GM23248 (cell line): ENCODE measurements around the gene P2RY11. TPM values are rescaled to one million over a fixed set of nuclear protein-coding genes. Genes with fewer than 3 reads are reported as not detected.

Experiments used
- DNase-seq: peaks from one replicate; pipeline ENCODE4 v3.0.0-alpha.2; 2015
- H2AFZ ChIP-seq: fragments of 200-600 bp; sonication (generic); 2 replicates; pipeline ENCODE4 v1.6.1; 2016; ENCODE audit warnings: antibody characterized with exemption
- H3F3A ChIP-seq: fragments of 200-600 bp; sonication (generic); 2 replicates; pipeline ENCODE4 v1.6.1; 2016; ENCODE audit warnings: mild to moderate bottlenecking, antibody characterized with exemption, mixed run types; ENCODE audit not compliant: insufficient read depth
- H3K27ac ChIP-seq: fragments of 200-600 bp; sonication (generic); 2 replicates; pipeline ENCODE4 v1.5.1; 2016; ENCODE audit warnings: mild to moderate bottlenecking
- H3K27me3 ChIP-seq: fragments of 200-600 bp; sonication (generic); replicated peaks from 2 replicates; pipeline ENCODE4 v1.6.1; 2016; ENCODE audit warnings: mild to moderate bottlenecking; ENCODE audit not compliant: insufficient read depth
- H3K36me3 ChIP-seq: fragments of 200-600 bp; sonication (generic); 2 replicates; pipeline ENCODE4 v1.6.1; 2016; ENCODE audit warnings: low read depth, mild to moderate bottlenecking
- H3K4me1 ChIP-seq: fragments of 200-600 bp; sonication (generic); 2 replicates; pipeline ENCODE4 v1.6.1; 2016; ENCODE audit warnings: mild to moderate bottlenecking; ENCODE audit not compliant: insufficient read depth
- H3K4me2 ChIP-seq: fragments of 200-600 bp; sonication (generic); one replicate; pipeline ENCODE4 v1.6.1; 2016; ENCODE audit warnings: mild to moderate bottlenecking; ENCODE audit not compliant: unreplicated experiment
- H3K4me3 ChIP-seq: fragments of 200-600 bp; sonication (generic); 2 replicates; pipeline ENCODE4 v1.5.1; 2016; ENCODE audit warnings: mild to moderate bottlenecking
- H3K79me2 ChIP-seq: fragments of 200-600 bp; sonication (generic); 2 replicates; pipeline ENCODE4 v1.6.1; 2016; ENCODE audit warnings: mild to moderate bottlenecking; ENCODE audit not compliant: insufficient read depth
- H3K9ac ChIP-seq: fragments of 200-600 bp; sonication (generic); 2 replicates; pipeline ENCODE4 v1.6.1; 2016; ENCODE audit warnings: mild to moderate bottlenecking
- H3K9me2 ChIP-seq: fragments of 200-600 bp; sonication (generic); 2 replicates; pipeline ENCODE4 v1.6.1; 2016; ENCODE audit warnings: mixed run types, mild to moderate bottlenecking, moderate library complexity; ENCODE audit not compliant: insufficient read depth
- H3K9me3 ChIP-seq: fragments of 200-600 bp; sonication (generic); one replicate; pipeline ENCODE4 v1.6.1; 2017; ENCODE audit warnings: low read depth
- H4K20me1 ChIP-seq: fragments of 200-600 bp; sonication (generic); 2 replicates; pipeline ENCODE4 v1.6.0; 2016; ENCODE audit not compliant: insufficient read depth
- EZH2 ChIP-seq: fragments of 200-600 bp; sonication (generic); IDR thresholded peaks from 2 replicates; pipeline ENCODE4 v1.6.1; 2018; ENCODE audit warnings: antibody characterized with exemption, mild to moderate bottlenecking; ENCODE audit not compliant: insufficient read depth, poor library complexity, severe bottlenecking
- EZH2phosphoT487 ChIP-seq: fragments of 200-600 bp; sonication (generic); IDR thresholded peaks from 2 replicates; pipeline ENCODE4 v1.6.1; 2018; ENCODE audit warnings: antibody characterized with exemption, moderate library complexity, mild to moderate bottlenecking, low read depth; ENCODE audit not compliant: insufficient read depth
- WGBS, 2 experiments: methylation state at CpG; one replicate each; pipeline ENCODE4 v1.1.6; 2015 to 2017; ENCODE audit warnings: low lambda C conversion rate in 2 of 2, low coverage in 1 of 2; ENCODE audit errors: missing lambda C conversion rate in 2 of 2; 5-methylcytosine and 5-hydroxymethylcytosine counted together
- in situ Hi-C: fragments of 300-500 bp; cut with MboI; formaldehyde crosslinking; loops from 2 replicates; pipeline ENCODE4 v1.15.0; 2020
- polyA plus RNA-seq: library from polyadenylated mRNA; unstranded; fragments of >200 nt; fragmentation: Nextera tagmentation; extraction: Ambion mirVana; gene quantifications from 2 replicates; pipeline ENCODE4 v1.2.1, GENCODE V29; 2016
- total RNA-seq: library from RNA; depleted of rRNA; stranded (reverse); fragments of >200 nt; shearing (Covaris generic); gene quantifications from 2 replicates; pipeline ENCODE4 v1.2.3, GENCODE V29; 2014

P2RY11 gene
- total and polyA plus RNA-seq, 2 experiments from 2014 or later = 2.8 to 6.3 TPM

DNA sequence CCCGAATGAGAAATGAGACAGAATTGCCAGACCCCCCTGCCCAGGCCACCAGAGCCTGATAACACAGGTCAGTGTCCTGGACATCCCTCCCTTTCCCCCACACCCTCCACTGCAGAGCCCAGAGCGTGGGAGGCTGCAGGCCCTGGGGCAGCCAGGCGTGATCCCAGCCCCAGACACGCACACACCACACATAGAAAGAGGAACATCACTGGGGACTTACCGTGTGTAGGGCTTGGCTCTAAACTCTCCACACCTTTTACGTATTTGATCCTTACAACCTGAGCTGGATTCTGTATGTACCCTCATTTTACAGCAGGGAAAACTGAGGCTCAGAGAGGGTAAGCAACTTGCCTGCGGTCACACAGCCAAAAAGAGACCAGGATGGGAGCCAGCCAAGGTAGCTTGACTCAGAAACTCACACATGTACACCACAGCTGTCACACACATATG, 8.7 kb upstream of the P2RY11 start:
- H4K20me1 ChIP-seq = no peaks in the 10 kb centered on the region
- WGBS, 2 experiments = 83 to 85% methylated on average over 7 of the region's 7 CpGs
- H3K27me3 ChIP-seq = no peaks in the 10 kb centered on the region
- peaks cover 18% of the 10 kb centered on the region; the same call in 1 of the 2 replicates for H3F3A ChIP-seq
- H2AFZ ChIP-seq = no peak overlapping the region
- H3K79me2 ChIP-seq = peaks cover 13% of the 10 kb centered on the region
- in situ Hi-C loops = no loop called here
- no peak overlapping the region for H3K9ac ChIP-seq
- H3K4me2 ChIP-seq = no peak overlapping the region
- peaks cover 6% of the 10 kb centered on the region; the same call in 1 of the 2 replicates for H3K36me3 ChIP-seq
- peaks cover 9% of the 10 kb centered on the region for H3K4me1 ChIP-seq
- no peak overlapping the region for H3K27ac ChIP-seq
- no peak overlapping the region for H3K4me3 ChIP-seq
- no peaks in the 10 kb centered on the region for H3K9me2 ChIP-seq
- TF ChIP-seq EZH2 (no peak), EZH2phosphoT487 (no peak)
- H3K9me3 ChIP-seq = no peaks in the 10 kb centered on the region
- no peak for DNase-seq

DNA sequence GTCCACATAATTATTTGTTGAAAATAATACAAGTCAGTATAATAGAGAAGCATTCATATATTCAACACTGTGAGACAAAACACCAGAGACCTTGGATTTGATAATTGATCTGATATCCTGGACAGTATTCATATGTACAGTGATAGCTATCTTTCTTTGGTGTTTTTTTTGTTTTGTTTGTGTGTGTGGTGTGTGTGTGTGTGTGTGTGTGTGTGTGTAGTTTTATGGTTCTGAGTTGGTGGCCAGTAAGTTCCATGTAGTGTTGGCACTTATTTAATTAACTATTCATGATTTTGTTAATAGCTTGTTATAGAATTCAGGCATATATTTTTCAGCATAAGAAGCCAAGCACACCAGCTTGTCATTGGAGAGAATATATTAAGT, 7.4 kb upstream of the P2RY11 start:
- Histone ChIP-seq H4K20me1 (no peaks in the 10 kb centered on the region), H3K4me2 (no peak overlapping the region), H3K9me2 (no peaks in the 10 kb centered on the region), H2AFZ (no peak overlapping the region), H3K9me3 (no peaks in the 10 kb centered on the region), H3K4me1 (peaks cover 12% of the 10 kb centered on the region), H3K27me3 (no peaks in the 10 kb centered on the region), H3K27ac (no peak overlapping the region), H3K9ac (no peak overlapping the region), H3F3A (0 out of 2 replicates have a peak, but pooled peaks cover 12% of the 10 kb centered on the region), H3K4me3 (no peak overlapping the region), H3K79me2 (peaks cover 26% of the 10 kb centered on the region), H3K36me3 (peaks cover 20% of the 10 kb centered on the region)
- TF ChIP-seq EZH2 = no peak
- TF ChIP-seq EZH2phosphoT487 = no peak
- no peak for DNase-seq
- in situ Hi-C loops = no loop called here

DNA sequence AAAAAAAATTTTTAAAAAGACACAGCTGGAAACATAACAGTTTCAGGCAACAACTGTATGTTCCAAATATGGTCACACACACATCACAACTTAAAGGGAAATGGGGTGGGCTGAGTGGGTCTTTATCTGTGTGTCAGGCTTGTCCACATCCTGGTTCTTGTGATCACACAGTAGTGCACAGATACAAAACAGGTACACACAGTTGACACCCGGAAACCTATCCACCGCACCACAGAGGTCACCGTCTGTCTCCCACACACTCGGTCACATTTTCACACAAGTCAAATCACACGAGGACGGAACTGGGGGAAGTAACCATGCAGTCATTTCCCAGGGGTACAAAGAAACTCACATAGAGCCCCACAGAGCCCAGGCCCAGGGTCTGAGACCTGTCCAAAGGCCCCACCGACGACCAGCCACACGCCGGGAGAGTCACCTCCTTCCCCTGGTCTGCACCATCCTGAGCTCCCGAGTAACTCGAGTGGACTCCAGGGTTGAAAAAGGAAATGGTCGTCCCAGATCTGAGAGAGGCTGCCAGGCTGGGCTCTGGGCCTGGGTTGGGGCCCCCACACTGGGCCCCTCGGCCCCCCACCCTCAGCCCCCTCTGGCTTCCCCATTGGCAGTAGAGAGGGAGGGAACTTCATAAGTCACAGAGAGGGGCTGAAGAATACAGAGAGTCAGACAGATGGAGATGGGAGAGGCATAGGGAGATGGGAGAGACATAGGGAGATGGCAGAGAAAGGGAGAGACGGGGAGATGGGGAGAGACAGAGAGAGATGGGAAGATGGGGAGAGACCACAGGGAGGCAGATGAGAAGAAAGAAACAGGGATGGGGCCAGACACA, 6.6 kb upstream of the P2RY11 start:
- H3K27me3 ChIP-seq = no peaks in the 10 kb centered on the region
- no peaks in the 10 kb centered on the region for H4K20me1 ChIP-seq
- no peak for DNase-seq
- H3K79me2 ChIP-seq = peaks cover 34% of the 10 kb centered on the region
- peaks cover 12% of the 10 kb centered on the region for H3K4me1 ChIP-seq
- H3K4me3 ChIP-seq = no peak overlapping the region
- in situ Hi-C loops = no loop called here
- no peaks in the 10 kb centered on the region for H3K9me2 ChIP-seq
- peaks cover 22% of the 10 kb centered on the region for H3K36me3 ChIP-seq
- peak overlapping the region; percentile 66; the same call in 1 of the 2 replicates for H2AFZ ChIP-seq
- H3K9ac ChIP-seq = no peak overlapping the region
- no peaks in the 10 kb centered on the region for H3K9me3 ChIP-seq
- no peak overlapping the region for H3K4me2 ChIP-seq
- H3F3A ChIP-seq = 0 out of 2 replicates have a peak, but pooled peaks cover 12% of the 10 kb centered on the region
- H3K27ac ChIP-seq = no peak overlapping the region
- no peak for TF ChIP-seq EZH2phosphoT487
- TF ChIP-seq EZH2 = no peak
- 50 to 54% methylated on average over 15 of the region's 15 CpGs for WGBS, 2 experiments

DNA sequence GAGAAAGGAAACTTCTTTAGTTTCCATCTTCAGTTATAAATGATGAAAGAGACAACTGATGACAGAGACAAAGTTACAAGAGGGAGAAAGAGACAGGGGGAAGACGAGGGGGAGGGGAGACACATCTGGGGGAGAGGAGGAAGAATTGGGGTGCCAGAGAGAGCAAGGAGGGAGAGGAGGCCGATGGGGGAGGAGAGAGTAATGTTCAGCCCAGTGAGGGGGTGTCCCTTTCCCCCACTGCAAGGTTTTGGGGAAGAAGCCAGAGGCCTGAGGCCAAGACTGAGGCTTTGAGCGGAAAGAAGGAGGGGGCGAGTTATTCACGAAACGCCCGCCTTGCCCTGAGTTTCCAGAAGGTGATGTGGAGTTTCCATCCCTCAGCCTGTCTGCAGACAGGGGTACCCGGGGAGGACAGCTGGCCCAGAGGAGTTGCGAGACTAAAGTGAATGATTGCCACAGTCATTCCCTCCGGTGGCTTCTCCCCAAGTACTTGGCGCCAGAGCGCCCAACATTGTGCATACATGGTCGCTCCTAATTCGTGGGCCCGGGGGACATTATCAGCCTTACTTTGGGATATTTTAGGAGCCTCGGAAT, 5.9 kb upstream of the P2RY11 start:
- Histone ChIP-seq H3K36me3 (peaks cover 22% of the 10 kb centered on the region), H3K27me3 (no peaks in the 10 kb centered on the region), H2AFZ (peak overlapping the region; percentile 66), H3K4me2 (peak overlapping the region; percentile 24), H3K4me3 (peak overlapping the region; percentile 95; the same call in 1 of the 2 replicates), H3K9ac (peak overlapping the region; percentile 91; the same call in 1 of the 2 replicates), H3K27ac (no peak overlapping the region), H3K9me2 (no peaks in the 10 kb centered on the region), H3K79me2 (peaks cover 34% of the 10 kb centered on the region), H3K9me3 (no peaks in the 10 kb centered on the region), H3K4me1 (peaks cover 12% of the 10 kb centered on the region), H3F3A (0 out of 2 replicates have a peak, but pooled peaks cover 12% of the 10 kb centered on the region), H4K20me1 (no peaks in the 10 kb centered on the region)
- WGBS, 2 experiments = 32 to 35% methylated on average over 14 to 16 of the region's 16 CpGs
- TF ChIP-seq EZH2 = no peak
- TF ChIP-seq EZH2phosphoT487 = no peak
- DNase-seq = peak; percentile 38
- in situ Hi-C loops = no loop called here
